Endothelial cell (in vitro differentiated cells): Measurements from ENCODE around the gene YJEFN3. TPM values are rescaled to one million over a fixed set of nuclear protein-coding genes. Genes with fewer than 3 reads are reported as not detected.
A peak's percentile ranks its signal among the peaks of the same experiment; 100 is the strongest.

ENCODE experiments used
- DNase-seq: peaks from one replicate; pipeline ENCODE4 v3.0.0; 2021; ENCODE audit warnings: low spot score
- H3K27ac Mint-ChIP-seq: one replicate; pipeline ENCODE4 v1.8.0; 2021; ENCODE audit warnings: mixed read lengths, inconsistent platforms; ENCODE audit not compliant: unreplicated experiment
- H3K27me3 Mint-ChIP-seq: one replicate; pipeline ENCODE4 v1.8.0; 2021; ENCODE audit warnings: mild to moderate bottlenecking, moderate library complexity, mixed read lengths, inconsistent platforms; ENCODE audit not compliant: unreplicated experiment
- H3K36me3 Mint-ChIP-seq: one replicate; pipeline ENCODE4 v1.8.0; 2021; ENCODE audit warnings: mild to moderate bottlenecking, low read depth, mixed read lengths, inconsistent platforms; ENCODE audit not compliant: unreplicated experiment
- H3K4me1 Mint-ChIP-seq: one replicate; pipeline ENCODE4 v1.8.0; 2021; ENCODE audit warnings: mild to moderate bottlenecking, mixed read lengths, inconsistent platforms; ENCODE audit not compliant: unreplicated experiment
- H3K4me3 Mint-ChIP-seq: one replicate; pipeline ENCODE4 v1.8.0; 2021; ENCODE audit warnings: mild to moderate bottlenecking, mixed read lengths, inconsistent platforms; ENCODE audit not compliant: unreplicated experiment
- H3K9me3 Mint-ChIP-seq: one replicate; pipeline ENCODE4 v1.8.0; 2021; ENCODE audit warnings: mixed read lengths, inconsistent platforms; ENCODE audit not compliant: unreplicated experiment
- CTCF ChIP-seq: fragments of 200-600 bp; sonication (generic); IDR thresholded peaks from one replicate; pipeline ENCODE4 v1.5.0; 2021; ENCODE audit warnings: antibody characterized with exemption; ENCODE audit not compliant: unreplicated experiment
- total RNA-seq: library from RNA; stranded (reverse); fragmentation: NEBNext Ultra II Directional; extraction: Animal tissue kit (Norgen Biotek cat#: 25700); gene quantifications from one replicate; pipeline ENCODE4 v1.2.1, GENCODE V29; 2021; ENCODE audit not compliant: unreplicated experiment

The YJEFN3 gene
- total RNA-seq, 1 donor from 2014 or later, result 5.2 TPM

- Mint-ChIP-seq H3K9me3 (no peaks in the 10 kb centered on the region), H3K36me3 (no peaks in the 10 kb centered on the region), H3K4me1 (no peaks in the 10 kb centered on the region), H3K27me3 (peaks cover 11% of the 10 kb centered on the region), H3K4me3 (peak within 1 kb of the TSS; percentile 94), H3K27ac (peak within 1 kb of the TSS; percentile 95)
- TF ChIP-seq CTCF, result no peak
- DNase-seq, result no peak
These were observed 13.7 kb upstream of the YJEFN3 start, which contains the start of gene TSSK6 for GRCh38 chr19:19514881-19515641. Gene TSSK6 (minus strand): TSS chr19:19515548. CDS start chr19:19515427, 121 bp downstream.

- H3K4me3 Mint-ChIP-seq, result peak within 1 kb of the TSS; percentile 94
- no peak for TF ChIP-seq CTCF
- no peaks in the 10 kb centered on the region for H3K36me3 Mint-ChIP-seq
These were observed 12.8 kb upstream of the YJEFN3 start, which contains the start of gene NDUFA13 for GRCh38 chr19:19515642-19516519. Gene NDUFA13 (plus strand): TSS chr19:19516225. CDS start chr19:19516239, 14 bp downstream.

GRCh38 chr19:19517235-19517619 is 11.5 kb upstream of the YJEFN3 start:
- Mint-ChIP-seq H3K9me3 (no peaks in the 10 kb centered on the region), H3K27me3 (peaks cover 10% of the 10 kb centered on the region), H3K4me1 (no peaks in the 10 kb centered on the region), H3K36me3 (no peaks in the 10 kb centered on the region), H3K27ac (no peak overlapping the region), H3K4me3 (peak overlapping the region; percentile 94)
- no peak for DNase-seq
- TF ChIP-seq CTCF, result no peak

More at GRCh38 chr19:19515642-19516519, 12.8 kb upstream of the YJEFN3 start, which contains the start of gene NDUFA13:
- peaks cover 11% of the 10 kb centered on the region for H3K27me3 Mint-ChIP-seq
- no peaks in the 10 kb centered on the region for H3K9me3 Mint-ChIP-seq
- DNase-seq, result peak; percentile 92
- H3K4me1 Mint-ChIP-seq, result no peaks in the 10 kb centered on the region
- H3K27ac Mint-ChIP-seq, result peak within 1 kb of the TSS; percentile 95

GRCh38 chr19:19520989-19521388 is 7.7 kb upstream of the YJEFN3 start:
- no peak overlapping the region for H3K27ac Mint-ChIP-seq
- no peaks in the 10 kb centered on the region for H3K9me3 Mint-ChIP-seq
- H3K27me3 Mint-ChIP-seq, result peaks cover 11% of the 10 kb centered on the region

More at GRCh38 chr19:19520989-19521388, 7.7 kb upstream of the YJEFN3 start:
- peak overlapping the region; percentile 24 for H3K4me3 Mint-ChIP-seq
- no peaks in the 10 kb centered on the region for H3K36me3 Mint-ChIP-seq
- no peak for DNase-seq
- no peak for TF ChIP-seq CTCF
- H3K4me1 Mint-ChIP-seq, result no peaks in the 10 kb centered on the region
